Measurements from ENCODE around the gene SLC7A7. TPM values are rescaled to one million over a fixed set of nuclear protein-coding genes. Genes with fewer than 3 reads are reported as not detected.

The SLC7A7 gene
- total and polyA plus RNA-seq, 2 of the 13 experiments (the other 11 are each of a cell fraction or from before 2014, with no cell fraction given) = 0.13 to 0.63 TPM

DNA sequence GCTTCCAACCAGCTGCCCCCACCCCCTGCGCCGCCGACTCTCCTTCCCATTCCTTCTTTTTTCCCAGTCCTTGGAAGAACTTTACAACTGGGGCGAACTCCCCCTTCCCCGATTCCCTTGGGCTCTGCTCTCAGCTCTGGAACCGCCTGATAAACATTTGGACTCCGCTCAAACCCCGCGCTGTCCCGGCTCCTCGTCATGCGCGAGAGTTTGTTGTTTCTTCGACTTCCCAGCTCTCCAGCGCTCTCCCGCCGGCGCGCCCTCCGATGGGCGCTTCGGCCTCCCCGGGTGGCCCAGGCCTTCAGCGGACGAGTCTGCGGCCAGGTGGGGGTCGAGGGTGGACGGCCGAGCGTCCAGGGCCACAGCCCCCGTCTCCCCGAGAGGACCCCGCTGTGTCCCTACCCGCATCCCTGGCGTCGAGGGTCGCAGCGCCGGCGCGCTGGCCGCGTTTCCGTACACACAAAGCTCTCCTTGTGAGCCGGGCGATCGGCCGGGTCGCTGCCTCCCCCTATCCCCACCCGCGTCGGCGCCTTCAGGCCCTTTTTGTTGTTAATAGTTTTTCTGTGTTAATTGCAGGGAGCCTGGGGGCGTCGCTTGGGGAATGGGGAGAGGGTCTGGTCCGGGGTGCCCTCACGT, 22.0 kb upstream of the SLC7A7 start (continued):
- no peak for TF ChIP-seq MLLT10 (CRISPR knock-in tag; IDR thresholded peaks at IDR 0.05)
- no peak for TF ChIP-seq ZBTB4 (CRISPR knock-in tag; IDR thresholded peaks at IDR 0.05; ENCODE audit: borderline replicate concordance)
- TF ChIP-seq CREB1 (IDR thresholded peaks at IDR 0.05) = no peak
- TF ChIP-seq CREB1 (CRISPR knock-in tag; IDR thresholded peaks at IDR 0.05) = no peak
- TF ChIP-seq, protein P1, sequence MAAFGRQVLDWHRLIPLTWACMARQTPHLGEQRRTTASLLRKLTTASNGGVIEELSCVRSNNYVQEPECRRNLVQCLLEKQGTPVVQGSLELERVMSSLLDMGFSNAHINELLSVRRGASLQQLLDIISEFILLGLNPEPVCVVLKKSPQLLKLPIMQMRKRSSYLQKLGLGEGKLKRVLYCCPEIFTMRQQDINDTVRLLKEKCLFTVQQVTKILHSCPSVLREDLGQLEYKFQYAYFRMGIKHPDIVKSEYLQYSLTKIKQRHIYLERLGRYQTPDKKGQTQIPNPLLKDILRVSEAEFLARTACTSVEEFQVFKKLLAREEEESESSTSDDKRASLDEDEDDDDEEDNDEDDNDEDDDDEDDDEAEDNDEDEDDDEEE (CRISPR knock-in tag; IDR thresholded peaks at IDR 0.05) = no peak
- no peak for TF ChIP-seq NPAS2 (CRISPR knock-in tag; IDR thresholded peaks at IDR 0.05; ENCODE audit: borderline replicate concordance)
- TF ChIP-seq NONO (IDR thresholded peaks at IDR 0.05) = no peak
- TF ChIP-seq NONO (CRISPR knock-in tag; conservative IDR thresholded peaks at IDR 0.05) = peak; percentile 84
- 0 out of 2 replicates have a peak, but pooled peaks have one; percentile 6 for TF ChIP-seq ZNF264 (CRISPR knock-in tag; IDR thresholded peaks at IDR 0.05)
- TF ChIP-seq NR1H2 (CRISPR knock-in tag; IDR thresholded peaks at IDR 0.05; ENCODE audit: borderline replicate concordance, low read depth) = no peak; the same call in 1 of the 2 replicates
- TF ChIP-seq, protein P2, sequence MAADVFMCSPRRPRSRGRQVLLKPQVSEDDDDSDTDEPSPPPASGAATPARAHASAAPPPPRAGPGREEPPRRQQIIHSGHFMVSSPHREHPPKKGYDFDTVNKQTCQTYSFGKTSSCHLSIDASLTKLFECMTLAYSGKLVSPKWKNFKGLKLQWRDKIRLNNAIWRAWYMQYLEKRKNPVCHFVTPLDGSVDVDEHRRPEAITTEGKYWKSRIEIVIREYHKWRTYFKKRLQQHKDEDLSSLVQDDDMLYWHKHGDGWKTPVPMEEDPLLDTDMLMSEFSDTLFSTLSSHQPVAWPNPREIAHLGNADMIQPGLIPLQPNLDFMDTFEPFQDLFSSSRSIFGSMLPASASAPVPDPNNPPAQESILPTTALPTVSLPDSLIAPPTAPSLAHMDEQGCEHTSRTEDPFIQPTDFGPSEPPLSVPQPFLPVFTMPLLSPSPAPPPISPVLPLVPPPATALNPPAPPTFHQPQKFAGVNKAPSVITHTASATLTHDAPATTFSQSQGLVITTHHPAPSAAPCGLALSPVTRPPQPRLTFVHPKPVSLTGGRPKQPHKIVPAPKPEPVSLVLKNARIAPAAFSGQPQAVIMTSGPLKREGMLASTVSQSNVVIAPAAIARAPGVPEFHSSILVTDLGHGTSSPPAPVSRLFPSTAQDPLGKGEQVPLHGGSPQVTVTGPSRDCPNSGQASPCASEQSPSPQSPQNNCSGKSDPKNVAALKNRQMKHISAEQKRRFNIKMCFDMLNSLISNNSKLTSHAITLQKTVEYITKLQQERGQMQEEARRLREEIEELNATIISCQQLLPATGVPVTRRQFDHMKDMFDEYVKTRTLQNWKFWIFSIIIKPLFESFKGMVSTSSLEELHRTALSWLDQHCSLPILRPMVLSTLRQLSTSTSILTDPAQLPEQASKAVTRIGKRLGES (CRISPR knock-in tag; IDR thresholded peaks at IDR 0.05; ENCODE audit: borderline replicate concordance) = 0 out of 2 replicates have a peak, but pooled peaks have one; percentile 1
- no peak for TF ChIP-seq ZNF792 (CRISPR knock-in tag; IDR thresholded peaks at IDR 0.05)
- TF ChIP-seq ZNF878 (CRISPR knock-in tag; IDR thresholded peaks at IDR 0.05) = no peak
- 0 out of 2 replicates have a peak, but pooled peaks have one; percentile 52 for TF ChIP-seq KLF6 (CRISPR knock-in tag; IDR thresholded peaks at IDR 0.05)
- no peak for TF ChIP-seq ZNF335 (CRISPR knock-in tag; IDR thresholded peaks at IDR 0.05)
- no peak for TF ChIP-seq ZNF431 (CRISPR knock-in tag; IDR thresholded peaks at IDR 0.05; ENCODE audit: borderline replicate concordance, low read depth)
- TF ChIP-seq ZNF883 (CRISPR knock-in tag; IDR thresholded peaks at IDR 0.05; ENCODE audit: not compliant biosample characterization) = peak; percentile 91
- no peak; the same call in 1 of the 2 replicates for TF ChIP-seq MZF1 (CRISPR knock-in tag; IDR thresholded peaks at IDR 0.05; ENCODE audit: borderline replicate concordance)
- TF ChIP-seq ZNF546 (CRISPR knock-in tag; conservative IDR thresholded peaks at IDR 0.05) = 0 out of 2 replicates have a peak, but pooled peaks have one; percentile 36

Data from HepG2 (cell line).